ENCODE data around the gene PHYHIPL.

Gene PHYHIPL

DNA sequence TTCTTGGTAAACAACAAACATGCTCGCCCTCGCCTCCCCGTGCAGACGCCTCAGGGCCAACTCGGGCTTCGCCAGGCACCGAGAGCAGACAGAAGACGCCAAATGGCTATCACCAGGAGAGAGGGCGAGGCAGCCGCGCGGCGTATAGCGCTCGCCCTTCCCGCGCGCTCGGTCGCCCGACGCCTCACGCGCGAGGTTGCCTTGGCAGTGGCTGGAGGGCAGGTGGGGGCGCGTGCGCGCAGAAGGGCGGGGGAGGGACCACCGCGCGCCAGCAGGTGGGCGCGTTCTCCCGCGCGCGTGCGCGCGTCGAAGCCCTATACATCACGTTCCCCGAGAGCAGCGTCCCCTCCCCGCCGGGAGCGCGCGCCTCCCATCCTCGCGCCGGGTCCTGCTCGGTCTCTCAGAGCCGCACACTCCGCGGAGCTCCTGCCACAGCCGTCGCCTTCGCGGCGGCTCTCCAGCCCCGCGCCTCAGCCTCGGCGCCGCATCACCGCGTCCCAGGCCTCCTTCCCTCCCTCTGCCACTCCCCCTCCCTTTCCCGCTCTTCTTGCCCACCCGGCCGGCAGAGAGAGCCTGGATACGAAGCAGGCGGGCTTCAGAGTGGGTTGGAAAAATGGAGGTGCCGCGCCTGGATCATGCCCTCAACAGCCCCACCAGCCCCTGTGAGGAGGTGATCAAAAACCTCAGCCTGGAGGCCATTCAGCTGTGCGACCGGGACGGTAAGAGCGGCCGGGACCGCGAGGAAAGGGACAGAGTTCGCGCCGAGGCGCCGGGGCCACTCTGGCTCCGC is at the start of gene PHYHIPL:
TSS of gene PHYHIPL (plus strand) at position 403 of the 790 bp plus-strand sequence. CDS start at position 614, 211 bp downstream.
- DNase-seq, result no peak

DNA sequence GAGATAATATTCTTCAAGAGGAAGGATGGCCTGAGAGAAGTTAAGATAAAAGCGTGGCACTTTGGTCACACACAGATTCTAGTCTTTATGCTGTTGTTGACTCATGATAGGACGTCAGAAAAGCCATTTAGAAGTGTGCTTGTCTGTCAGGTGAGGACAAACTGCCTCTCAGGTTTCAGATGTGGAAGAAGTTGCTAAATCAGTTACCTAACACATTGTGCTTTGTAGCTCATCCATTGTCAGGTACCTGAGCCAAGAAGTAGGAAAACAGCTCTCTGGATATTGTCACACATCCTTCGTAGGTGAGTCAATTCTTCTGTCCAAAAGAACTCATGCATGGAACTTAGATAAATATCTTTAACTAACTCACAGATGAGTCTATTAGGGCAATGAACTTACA is 49.5 kb upstream of the PHYHIPL start:
- peak; percentile 7 for DNase-seq

DNA sequence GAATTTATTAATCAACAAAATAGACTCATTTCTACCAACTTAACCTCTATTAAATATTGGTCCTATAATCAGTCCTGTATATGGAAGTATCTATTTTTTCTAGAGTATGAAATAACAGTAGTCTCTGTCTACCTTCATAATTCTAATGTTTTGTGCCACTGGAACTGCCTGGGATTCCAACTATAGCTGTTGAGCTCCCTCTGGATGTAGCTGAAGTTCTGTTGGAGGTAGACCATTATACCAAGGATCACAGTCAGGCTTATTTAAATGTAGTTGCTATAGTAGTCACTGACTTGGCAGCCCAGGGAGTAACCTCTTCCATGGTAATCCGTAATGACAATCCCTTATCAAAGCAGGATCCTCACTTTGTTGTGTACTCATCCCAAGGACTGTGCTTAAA is 48.5 kb upstream of the PHYHIPL start:
- DNase-seq, result no peak

DNA sequence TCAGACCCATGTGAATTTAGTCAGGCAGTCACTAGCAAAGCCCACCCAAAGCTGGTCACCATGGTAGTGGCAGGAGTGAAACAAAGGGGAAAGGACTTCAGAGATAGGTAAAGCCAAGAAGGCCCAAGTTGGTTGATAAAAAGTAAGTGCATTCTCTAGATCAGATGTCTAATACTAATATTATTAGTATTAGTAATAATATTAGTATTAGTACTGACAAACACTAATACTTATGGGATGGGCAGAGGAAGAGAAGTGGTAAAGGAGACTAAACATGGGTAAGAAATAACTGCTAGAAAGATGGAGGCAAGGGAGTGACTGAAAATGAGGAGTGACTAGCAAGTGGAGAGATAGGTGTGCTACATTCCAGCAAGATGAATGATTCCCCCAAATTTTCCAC is 46.6 kb upstream of the PHYHIPL start:
- DNase-seq, result no peak

DNA sequence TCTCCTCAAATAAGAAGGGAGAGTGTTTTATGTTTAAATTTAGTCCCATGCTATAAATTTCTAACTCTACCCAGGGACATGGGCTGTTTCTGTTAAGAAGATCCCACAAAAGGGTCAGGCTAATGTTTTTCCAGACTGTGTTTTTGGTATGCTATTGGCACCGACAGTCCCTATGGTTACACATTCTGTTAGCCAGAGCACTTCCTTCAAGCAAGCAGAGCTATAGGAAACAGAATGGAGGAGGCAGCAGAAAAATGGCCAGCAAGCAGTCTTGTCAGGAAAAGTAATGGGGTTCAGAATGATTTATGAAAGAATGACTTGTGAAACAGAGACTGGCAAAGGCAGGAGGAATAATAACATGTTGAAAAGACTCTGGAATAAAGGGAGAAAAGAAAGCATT is 44.8 kb upstream of the PHYHIPL start:
- no peak for DNase-seq

DNA sequence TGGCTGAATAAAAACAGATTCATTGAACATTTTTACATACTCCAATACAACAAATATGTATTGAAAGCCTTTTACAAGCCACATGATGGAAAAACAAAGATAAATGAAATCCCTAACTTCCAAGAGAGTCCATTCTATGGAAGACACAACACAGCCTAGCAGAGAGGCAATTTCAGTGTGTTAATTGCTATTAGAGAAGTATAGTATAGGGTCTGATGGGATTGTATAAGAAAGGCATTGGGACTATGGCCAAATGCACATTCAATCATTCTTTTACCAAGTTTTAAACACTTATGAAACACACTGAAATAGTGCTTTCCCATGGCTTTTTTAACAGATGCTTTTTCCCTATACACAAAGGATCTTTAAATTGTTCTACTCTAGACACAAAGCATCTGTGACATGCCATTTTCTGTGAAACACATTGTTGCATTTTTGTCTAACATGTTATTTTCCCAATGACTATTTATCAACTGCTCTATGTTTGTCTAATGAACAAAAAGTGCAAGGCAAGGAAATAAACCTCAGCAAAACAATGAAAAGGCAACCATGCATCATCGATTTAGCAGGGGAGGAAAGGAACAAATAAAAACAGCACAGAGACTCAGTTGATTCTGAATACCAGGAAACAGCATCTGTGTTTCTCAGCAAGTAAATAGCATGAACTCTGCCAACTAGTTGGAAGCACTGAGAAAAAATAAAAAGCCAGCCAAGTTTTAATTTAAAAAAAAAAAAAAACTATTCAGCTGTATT is 42.4 kb upstream of the PHYHIPL start:
- DNase-seq, result no peak

DNA sequence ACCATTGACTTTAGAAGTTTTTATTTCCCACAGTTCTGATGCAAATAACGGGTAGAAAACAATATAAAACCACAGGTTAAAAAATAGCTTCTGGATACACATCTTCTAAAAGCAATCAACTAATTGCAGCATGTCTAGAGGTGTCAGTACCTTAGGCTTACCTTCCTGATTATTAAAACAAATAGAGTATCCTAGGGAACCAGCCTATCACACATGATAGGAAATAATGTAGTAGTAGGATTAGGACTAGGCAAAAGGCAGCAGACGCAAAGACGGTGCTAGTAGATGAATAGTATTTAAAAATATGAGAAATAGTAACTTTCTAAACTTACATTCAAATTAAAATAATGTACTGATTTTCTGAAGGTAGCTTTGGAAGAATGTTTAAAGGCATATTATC is 41.7 kb upstream of the PHYHIPL start:
- DNase-seq, result no peak

DNA sequence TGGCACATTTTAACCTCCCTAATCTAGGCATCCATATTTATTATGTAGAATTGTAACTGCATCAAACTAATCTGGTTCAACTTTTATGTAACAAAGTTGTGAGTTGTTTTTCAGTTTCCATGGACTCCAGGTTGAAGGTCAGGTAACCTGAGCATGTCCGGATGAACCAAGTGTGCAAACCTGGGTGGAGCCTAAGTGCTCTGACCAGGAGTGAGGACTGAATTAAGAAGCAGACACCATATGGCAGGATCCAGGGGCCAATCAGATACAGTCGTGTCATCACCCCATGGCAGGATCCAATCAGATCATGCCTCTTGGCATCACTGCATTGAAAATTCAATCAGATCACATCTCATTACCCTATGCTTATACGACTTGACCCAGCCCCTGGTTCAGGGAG is 41.2 kb upstream of the PHYHIPL start:
- DNase-seq, result no peak

DNA sequence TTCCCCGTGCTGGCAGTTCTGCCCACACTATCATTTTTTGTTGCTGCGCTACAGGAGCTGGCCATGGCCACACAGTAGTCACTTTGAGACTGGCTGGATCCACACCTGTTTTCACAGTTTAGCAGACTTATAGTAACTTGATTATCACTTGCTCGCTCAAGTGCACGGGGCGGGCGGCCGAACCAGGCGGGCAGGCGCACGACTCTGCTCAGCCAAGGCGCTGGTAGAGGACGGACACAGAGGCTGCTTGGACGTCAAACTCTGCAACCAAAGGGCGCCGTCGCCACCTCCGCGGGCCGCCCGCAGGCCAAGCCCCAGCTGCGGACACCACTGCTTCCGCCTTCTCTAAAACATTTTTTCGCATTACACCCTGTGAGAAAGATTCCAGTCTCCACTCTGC is 38.4 kb upstream of the PHYHIPL start:
- no peak for DNase-seq

DNA sequence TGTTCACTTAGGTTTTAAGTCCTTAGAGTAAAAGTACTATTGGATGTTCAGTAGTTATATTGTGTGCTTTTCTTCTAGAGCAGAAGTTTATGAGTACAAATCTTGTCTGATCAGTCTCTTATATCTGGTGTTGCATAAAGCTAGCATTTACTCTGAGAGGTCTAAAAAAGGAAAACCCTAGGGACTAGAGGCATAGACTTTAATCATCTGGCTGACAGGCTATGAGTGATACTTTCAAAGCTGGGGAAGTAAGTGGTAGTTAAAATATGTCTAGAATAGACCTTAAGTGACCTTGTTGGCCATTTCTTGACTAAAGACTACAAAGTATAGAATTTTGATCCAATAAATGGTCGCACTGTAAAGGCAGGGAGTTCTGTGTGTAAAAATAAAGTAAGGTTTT is 32.9 kb upstream of the PHYHIPL start:
- no peak for DNase-seq

DNA sequence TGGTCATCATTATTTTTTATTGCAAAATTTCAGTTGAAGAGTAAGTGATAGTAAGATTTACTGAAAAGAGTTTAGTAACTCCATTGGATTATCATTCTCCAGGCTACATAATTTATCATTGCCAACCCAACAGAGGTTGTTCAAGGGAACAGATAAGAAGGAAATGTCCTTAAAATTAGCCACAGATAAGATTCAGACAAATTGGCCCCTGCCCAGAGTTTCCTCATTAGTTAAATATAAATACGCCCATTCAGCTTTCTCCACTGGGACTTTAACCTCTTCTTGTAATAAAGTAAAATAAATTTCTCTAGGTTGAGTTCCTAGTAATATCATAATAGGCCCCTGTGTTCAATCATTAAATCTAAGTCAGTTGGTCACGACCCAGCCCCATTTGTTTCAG is 27.7 kb upstream of the PHYHIPL start:
- no peak for DNase-seq

DNA sequence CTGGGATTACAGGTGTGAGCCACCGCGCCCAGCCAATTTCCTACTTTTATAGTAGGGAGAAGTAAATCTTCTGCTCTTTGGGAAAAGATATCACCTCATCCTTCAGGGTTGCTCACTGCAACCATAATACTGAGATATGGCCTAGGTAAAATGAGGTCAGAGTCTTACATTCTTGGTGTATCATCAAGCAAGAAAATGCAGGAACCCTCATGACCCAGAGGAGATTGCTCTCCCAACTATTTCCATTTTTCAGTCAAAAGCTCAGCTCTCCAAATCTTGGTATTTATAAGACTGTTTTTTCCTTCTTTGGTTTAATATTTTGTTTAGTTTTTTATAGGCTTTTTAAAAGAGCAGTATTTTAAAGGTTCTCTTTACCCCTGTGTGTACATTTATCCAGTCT is 20.9 kb upstream of the PHYHIPL start:
- no peak for DNase-seq

DNA sequence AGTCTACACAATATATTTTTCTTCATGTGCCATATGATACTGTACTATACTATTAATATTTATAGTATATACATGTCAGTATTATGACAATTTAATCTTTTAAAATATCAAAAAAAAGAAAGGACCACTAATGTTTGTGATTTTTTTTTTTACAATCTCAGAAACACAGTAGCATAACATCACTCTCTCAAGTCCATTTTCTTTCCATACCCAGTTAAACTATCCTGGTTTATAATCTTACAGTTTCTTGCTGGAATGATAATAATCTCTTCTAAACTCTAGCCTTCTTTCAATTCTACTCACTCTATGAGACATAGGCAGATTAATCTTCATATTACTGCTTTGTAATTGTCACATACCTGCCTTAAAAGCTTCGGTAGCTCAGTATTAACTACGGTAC is 8.9 kb upstream of the PHYHIPL start:
- no peak for DNase-seq

DNA sequence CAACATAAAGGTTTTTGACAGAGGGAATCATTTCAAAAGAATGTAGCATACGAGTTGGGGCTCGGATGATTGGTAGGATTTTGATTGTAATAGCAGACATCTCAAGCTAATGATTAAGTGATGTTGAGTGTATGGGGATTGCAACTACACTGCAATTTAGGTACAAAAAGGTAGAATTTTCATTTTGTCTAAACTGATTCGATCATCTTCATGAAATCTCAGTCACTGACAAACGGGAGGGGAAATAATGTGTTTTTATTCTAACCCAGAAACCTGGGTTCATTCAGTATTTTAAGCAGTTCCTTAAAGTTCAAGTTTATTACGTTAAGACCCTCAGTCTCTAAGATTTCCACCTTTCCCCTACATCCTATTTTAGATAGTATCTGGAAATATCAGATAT is 3.9 kb upstream of the PHYHIPL start:
- DNase-seq, result no peak

DNA sequence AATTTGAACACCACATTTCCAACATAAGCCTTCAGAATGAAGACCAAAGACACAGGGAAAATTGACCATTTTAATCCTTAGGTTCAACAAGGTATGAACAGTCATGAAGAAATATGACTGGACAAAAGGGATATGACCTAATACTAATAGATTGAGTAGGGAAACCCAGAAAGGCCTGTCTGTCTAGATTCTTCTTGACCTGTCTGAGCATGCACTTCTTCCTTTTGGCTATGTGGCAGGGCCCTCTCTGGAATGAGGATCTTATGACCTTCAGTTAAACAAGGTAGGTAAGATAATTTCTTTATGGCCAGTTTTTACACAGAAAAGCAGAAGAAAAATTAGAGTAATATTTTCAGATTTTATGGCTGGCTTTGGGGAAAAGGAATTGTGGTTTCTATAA is 3.0 kb upstream of the PHYHIPL start:
- DNase-seq, result no peak

DNA sequence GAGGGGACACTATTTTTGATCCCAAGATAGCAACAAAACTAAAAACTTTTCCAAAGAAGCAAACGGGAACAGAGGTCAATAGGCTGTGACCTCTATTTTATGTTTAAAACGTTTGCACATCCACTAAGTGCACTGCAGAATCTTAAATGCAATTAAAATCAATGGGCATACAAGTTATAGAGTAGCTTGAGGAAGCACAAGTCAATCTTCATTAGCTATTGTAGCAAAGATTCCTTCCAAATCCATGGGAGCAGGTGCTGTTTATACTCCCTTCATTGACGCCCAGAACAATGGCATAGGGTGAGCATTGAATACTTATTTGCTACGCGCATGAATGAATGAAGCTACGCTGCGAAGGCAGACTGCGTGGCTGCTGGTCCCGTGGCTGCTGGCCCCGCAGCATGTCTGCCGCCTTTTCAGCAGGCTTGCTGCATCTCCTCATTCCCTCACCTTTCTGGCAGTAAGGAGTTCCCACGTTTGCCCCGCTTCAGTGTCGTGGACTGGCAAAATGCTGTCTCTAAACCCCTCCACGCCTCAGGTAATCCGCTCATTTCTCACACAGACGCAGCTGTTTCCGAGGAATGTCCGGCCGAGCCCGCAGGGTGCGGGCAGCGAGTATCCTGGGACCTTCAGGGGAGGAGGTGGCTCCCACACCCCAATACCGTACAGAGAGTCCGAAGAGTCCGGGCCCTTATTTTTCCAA is 754 bp upstream of the PHYHIPL start:
- no peak for DNase-seq

DNA sequence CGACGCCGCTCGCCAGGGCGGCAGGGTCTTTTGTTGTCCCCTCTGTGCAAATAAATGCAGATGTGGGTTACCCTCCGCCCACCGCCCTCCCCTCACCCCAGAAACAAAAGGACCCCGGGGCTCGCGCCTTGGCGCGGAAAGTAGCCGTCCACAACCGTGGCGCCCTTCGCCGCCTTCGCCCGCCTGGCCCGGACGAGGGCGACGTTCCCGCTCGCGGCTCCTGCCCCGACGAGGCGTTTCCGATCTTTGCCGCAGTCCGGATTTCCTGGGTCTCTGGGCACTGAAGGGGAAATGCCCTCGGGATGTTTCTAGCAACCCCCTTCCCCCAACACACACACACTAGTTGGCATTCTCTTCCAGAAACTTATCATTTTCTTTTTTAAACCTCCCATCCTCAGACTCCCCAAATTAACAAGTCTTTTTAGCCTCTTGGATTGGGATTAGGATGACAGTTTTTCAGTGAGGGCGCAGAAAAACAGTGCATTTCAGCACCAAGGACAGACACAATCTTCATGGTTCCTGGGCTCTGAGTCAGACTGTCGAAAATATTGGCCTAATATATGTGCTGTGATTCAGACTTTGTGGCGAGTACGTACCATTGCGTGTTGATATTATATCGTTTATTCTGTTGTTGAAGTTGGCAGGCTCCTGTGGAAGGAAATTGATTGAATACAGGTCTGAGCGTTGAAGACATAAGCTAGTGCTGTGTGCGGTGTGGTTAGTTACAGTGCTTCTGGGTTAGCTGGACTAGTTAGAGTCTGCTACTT is 771 bp downstream of the PHYHIPL start:
- peak; percentile 5 for DNase-seq

DNA sequence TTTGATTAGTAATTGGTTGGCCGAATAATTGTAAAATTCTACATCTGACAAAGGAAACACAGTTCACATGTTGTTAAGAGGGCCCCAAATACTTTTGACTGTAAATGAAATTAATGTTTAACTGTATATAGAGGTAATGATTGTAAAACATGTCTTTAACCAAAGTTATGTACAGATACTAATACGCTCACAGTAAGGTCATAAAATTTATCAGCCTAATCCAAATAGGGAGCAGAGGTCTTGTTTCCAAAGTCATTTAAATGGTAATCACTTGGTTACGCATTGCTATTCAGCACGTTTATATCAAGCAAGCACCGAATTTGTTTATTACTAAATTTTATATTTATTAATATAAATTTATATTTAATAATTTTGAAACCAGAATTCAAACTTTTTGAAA is 1.4 kb downstream of the PHYHIPL start:
- DNase-seq, result no peak

DNA sequence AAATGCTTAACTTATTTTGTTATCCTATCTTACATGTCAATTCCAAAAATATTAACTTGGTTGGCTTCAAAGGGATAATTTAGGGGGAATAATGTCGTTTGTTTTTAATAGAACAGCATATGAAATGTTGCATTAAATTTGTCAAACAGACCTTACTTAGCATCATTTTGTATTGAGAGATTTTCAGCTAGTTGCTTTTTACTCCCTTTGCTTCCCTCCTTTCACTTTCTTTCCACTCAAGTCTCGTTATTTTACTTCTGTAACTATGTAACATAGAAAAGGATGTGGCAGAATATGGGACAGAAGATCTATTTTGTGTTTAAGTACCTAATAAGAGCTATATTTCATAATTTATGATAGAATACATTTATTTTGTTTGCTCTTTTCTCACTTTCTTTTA is 2.6 kb downstream of the PHYHIPL start:
- DNase-seq, result no peak

DNA sequence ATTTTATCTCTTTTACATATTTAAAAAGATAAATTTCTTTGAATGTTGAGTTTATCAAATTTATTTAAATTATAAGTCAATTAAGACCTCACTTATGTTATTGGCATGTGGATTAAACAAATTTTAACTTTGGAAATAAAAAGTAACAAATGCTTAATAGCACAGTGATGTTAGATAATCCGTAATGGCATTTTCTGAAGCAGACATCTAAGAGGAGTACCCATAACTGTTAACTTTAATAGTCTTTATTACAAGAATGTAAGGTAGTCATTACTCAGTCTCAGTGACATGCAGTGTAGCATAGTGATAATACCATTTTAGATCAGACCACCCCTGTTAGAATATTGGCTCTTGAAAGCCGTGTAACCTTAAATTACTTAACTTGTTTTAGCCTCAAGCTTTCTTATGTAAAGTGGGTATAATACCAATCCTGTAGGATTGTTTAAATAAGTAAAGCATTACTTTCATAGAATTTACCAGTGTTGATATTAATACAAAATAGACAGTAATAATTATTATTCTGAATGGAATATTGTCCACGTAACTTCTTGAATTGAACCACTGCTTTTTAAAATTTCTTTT is 4.3 kb downstream of the PHYHIPL start:
- DNase-seq, result no peak

DNA sequence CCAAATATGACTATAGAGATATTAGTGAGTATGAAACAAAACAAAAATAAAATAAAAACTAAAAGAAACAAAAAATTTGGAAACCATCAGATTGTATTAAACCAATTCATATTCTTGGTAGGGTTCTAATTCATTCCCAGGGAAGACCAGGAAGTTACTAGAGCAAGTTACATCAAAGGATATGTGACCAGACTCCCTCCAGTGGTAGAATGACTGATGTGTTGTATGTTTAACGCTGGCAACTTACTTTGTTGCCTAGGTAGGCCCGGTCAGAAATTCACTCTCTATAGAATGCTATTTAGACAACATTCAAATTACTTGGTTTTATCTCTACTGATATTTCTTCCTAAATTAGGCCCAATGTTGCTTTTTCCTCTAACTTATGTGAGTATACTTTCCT is 5.2 kb downstream of the PHYHIPL start:
- DNase-seq, result peak; percentile 51

DNA sequence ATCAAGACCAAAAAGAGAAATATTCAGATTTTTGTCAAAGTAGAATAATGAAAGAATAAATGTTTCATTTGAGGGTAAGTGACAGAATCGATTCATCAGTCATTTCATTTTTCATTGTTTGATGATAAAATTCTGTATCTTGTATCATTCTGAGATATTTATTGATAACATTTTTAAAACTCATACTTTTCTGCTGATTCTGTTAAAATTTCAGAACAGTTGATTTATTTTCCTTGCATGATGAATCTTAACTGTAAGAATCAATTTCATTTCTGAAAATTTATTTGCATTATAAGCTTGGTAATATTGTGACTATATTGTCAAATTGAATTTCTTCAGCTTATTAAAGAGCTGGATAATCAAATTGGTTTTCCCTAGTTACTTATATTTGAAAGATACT is 13.9 kb downstream of the PHYHIPL start:
- DNase-seq, result no peak

DNA sequence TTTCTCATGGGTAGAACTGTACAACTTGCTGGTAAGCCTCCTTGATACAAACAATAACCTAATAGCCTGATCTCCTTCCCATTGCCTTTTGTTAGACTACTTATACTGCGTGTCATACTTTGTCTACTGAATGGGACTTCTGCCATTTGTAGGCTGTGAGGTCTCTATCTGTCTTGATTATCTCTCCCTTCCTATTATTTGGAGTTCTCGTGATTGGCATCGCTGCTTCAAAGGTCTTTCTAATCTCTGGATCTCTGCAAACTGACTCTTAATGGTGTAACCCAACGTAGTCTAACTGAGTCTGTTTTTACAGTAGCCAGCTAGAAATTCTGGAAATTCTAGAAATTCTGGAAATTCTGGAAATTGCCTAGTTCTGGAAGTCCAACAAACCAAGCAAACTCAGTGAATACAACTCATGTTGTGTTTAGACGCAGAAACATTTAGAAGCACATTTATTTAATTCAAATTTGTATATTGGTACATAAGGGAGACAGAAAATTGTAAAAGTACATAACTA is 29.8 kb downstream of the PHYHIPL start:
- DNase-seq, result no peak

All from OCI-M1 (cell line).